Neural cell (in vitro differentiated cells): Measurements from ENCODE around the gene GLS2.

Experiments
- EZH2 ChIP-seq: fragments of 200-600, 300-800 bp; shearing (Covaris generic), sonication (generic); IDR thresholded peaks from 2 replicates; pipeline ENCODE4 v1.6.1; 2014; ENCODE audit warnings: antibody characterized with exemption, low read length, borderline replicate concordance, mild to moderate bottlenecking; ENCODE audit not compliant: insufficient read depth, poor library complexity, severe bottlenecking
- MXI1 ChIP-seq: fragments of 450-650 bp; conservative IDR thresholded peaks from 2 replicates; pipeline ENCODE4 v1.6.1; 2014; ENCODE audit warnings: antibody characterized with exemption, mild to moderate bottlenecking; ENCODE audit not compliant: poor library complexity, severe bottlenecking
- POLR2AphosphoS5 ChIP-seq: IDR thresholded peaks from 2 replicates; pipeline ENCODE4 v1.6.1; 2012
- RAD21 ChIP-seq: fragments of 450-650 bp; conservative IDR thresholded peaks from 2 replicates; pipeline ENCODE4 v1.6.1; 2014; ENCODE audit warnings: antibody characterized with exemption, mild to moderate bottlenecking, moderate library complexity
- SMC3 ChIP-seq: fragments of 450-650 bp; conservative IDR thresholded peaks from 2 replicates; pipeline ENCODE4 v1.6.1; 2014; ENCODE audit warnings: antibody characterized with exemption, mild to moderate bottlenecking, moderate library complexity; ENCODE audit not compliant: poor library complexity
- TF ChIP-seq, protein P1 (sequence below): fragments of 450-650 bp; IDR thresholded peaks from 2 replicates; pipeline ENCODE4 v1.5.1; 2014; ENCODE audit warnings: antibody characterized with exemption, mild to moderate bottlenecking, moderate library complexity; ENCODE audit not compliant: poor library complexity, severe bottlenecking
- TF ChIP-seq, protein P2 (sequence below): IDR thresholded peaks from 2 replicates; pipeline ENCODE4 v1.6.1; 2012; ENCODE audit warnings: borderline replicate concordance

DNA sequence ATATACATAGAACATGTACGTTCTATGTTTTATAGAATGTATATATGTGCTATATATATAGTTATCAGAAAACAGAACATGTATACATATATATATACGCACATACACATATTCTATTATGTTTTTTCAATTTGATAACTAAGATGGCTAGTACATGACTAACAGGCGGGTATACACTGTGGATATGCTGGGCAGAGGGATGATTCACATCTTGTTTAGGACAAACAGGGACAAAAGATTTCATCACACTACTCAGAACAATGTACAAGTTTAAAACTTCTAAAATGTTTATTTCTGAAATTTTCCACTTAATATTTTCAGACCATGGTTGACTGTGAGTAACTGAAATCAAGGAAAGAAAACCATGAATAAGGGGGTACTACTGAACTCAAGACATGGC, 56.1 kb downstream of the GLS2 start:
- TF ChIP-seq EZH2 (no peak), POLR2AphosphoS5 (no peak), SMC3 (no peak), MXI1 (no peak), RAD21 (no peak)
- TF ChIP-seq, protein P1, sequence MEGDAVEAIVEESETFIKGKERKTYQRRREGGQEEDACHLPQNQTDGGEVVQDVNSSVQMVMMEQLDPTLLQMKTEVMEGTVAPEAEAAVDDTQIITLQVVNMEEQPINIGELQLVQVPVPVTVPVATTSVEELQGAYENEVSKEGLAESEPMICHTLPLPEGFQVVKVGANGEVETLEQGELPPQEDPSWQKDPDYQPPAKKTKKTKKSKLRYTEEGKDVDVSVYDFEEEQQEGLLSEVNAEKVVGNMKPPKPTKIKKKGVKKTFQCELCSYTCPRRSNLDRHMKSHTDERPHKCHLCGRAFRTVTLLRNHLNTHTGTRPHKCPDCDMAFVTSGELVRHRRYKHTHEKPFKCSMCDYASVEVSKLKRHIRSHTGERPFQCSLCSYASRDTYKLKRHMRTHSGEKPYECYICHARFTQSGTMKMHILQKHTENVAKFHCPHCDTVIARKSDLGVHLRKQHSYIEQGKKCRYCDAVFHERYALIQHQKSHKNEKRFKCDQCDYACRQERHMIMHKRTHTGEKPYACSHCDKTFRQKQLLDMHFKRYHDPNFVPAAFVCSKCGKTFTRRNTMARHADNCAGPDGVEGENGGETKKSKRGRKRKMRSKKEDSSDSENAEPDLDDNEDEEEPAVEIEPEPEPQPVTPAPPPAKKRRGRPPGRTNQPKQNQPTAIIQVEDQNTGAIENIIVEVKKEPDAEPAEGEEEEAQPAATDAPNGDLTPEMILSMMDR, result no peak
- TF ChIP-seq, protein P2, sequence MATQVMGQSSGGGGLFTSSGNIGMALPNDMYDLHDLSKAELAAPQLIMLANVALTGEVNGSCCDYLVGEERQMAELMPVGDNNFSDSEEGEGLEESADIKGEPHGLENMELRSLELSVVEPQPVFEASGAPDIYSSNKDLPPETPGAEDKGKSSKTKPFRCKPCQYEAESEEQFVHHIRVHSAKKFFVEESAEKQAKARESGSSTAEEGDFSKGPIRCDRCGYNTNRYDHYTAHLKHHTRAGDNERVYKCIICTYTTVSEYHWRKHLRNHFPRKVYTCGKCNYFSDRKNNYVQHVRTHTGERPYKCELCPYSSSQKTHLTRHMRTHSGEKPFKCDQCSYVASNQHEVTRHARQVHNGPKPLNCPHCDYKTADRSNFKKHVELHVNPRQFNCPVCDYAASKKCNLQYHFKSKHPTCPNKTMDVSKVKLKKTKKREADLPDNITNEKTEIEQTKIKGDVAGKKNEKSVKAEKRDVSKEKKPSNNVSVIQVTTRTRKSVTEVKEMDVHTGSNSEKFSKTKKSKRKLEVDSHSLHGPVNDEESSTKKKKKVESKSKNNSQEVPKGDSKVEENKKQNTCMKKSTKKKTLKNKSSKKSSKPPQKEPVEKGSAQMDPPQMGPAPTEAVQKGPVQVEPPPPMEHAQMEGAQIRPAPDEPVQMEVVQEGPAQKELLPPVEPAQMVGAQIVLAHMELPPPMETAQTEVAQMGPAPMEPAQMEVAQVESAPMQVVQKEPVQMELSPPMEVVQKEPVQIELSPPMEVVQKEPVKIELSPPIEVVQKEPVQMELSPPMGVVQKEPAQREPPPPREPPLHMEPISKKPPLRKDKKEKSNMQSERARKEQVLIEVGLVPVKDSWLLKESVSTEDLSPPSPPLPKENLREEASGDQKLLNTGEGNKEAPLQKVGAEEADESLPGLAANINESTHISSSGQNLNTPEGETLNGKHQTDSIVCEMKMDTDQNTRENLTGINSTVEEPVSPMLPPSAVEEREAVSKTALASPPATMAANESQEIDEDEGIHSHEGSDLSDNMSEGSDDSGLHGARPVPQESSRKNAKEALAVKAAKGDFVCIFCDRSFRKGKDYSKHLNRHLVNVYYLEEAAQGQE, result no peak
